ENCODE data around the gene RNF212. TPM values are rescaled to one million over a fixed set of nuclear protein-coding genes. Genes with fewer than 3 reads are reported as not detected.
A peak's percentile ranks its signal among the peaks of the same experiment; 100 is the strongest.

Gene RNF212
- total RNA-seq, 1 donor from 2014 or later, result 11.2 TPM

DNA sequence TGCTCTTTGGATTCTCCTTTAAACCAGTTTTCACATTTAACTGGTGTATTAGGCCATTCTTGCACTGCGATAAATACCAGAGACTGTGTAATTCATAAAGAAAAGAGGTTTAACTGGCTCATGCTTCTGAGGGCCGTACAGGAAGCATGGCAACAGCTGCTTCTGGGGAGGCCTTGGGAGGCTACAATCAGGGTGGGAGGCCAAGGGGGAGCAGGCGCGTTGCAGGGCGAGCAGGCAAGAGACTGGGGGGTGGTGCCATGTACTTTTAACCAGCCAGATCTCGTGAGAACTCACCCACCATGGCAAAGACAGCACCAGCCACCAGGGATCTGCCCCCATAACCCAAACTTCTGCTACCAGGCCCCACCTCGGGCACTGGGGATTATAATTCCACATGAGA, 38.1 kb downstream of the RNF212 start:
- Mint-ChIP-seq H3K27ac (no peak overlapping the region), H3K27me3 (peaks cover 27% of the 10 kb centered on the region), H3K9me3 (ENCODE audit: low read depth) (no peaks in the 10 kb centered on the region), H3K36me3 (ENCODE audit: insufficient read depth) (no peaks in the 10 kb centered on the region), H3K4me1 (ENCODE audit: low read depth) (no peaks in the 10 kb centered on the region), H3K4me3 (ENCODE audit: low read depth) (no peak overlapping the region)
- TF ChIP-seq, protein P1, sequence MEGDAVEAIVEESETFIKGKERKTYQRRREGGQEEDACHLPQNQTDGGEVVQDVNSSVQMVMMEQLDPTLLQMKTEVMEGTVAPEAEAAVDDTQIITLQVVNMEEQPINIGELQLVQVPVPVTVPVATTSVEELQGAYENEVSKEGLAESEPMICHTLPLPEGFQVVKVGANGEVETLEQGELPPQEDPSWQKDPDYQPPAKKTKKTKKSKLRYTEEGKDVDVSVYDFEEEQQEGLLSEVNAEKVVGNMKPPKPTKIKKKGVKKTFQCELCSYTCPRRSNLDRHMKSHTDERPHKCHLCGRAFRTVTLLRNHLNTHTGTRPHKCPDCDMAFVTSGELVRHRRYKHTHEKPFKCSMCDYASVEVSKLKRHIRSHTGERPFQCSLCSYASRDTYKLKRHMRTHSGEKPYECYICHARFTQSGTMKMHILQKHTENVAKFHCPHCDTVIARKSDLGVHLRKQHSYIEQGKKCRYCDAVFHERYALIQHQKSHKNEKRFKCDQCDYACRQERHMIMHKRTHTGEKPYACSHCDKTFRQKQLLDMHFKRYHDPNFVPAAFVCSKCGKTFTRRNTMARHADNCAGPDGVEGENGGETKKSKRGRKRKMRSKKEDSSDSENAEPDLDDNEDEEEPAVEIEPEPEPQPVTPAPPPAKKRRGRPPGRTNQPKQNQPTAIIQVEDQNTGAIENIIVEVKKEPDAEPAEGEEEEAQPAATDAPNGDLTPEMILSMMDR (IDR thresholded peaks at IDR 0.05; ENCODE audit: unreplicated experiment), result no peak
- DNase-seq (ENCODE audit: low spot score, unreplicated experiment), result no peak

DNA sequence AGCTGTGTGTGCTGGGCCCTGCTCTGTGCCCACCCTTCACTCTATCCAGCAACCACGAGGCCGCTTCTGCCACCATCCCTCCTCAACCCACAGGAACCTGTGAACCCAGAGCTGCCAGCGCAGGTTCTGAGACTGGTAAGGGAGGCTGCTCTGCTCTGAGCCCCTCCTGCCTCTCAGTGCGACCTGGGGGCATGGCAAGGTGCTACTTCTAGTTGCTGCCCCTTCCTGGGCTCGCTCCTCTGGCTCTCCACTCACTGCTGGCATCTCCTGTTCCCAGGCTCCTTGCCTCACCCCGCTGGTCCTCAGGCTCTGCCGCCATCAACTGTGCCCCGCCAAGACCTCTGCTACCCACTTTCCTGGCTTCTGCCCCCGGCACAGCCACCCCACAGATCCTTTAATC, 39.3 kb downstream of the RNF212 start:
- H3K4me1 Mint-ChIP-seq (ENCODE audit: low read depth), result no peaks in the 10 kb centered on the region
- no peaks in the 10 kb centered on the region for H3K9me3 Mint-ChIP-seq (ENCODE audit: low read depth)

DNA sequence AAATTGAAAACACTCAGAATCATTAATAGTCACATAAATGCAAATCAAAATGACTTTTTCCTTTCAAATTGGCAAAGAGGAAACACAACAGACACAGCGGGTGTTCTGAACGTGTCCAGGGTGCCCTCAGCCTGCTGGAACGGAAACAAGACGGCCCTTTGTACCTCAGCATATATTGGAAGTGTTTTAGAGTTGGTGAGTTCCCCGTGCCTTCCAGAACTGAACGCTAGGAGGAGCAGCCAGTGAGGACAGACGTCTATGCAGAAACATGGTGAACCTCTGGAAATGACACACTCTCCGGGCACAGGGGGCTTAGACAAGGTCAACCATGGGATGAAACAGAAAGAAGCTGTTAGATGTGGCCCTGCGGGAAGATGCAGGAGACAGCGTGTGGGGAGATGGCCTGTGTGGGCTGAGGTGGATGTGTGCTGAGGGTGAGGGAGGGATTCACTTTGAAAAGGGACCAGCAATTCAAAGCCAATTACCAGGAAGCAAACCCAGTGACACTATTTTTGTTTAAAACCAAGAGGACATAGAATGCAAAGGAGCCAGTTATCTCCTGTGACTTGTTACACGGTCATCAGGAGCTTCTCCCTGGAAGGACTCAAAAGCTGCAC, 40.4 kb downstream of the RNF212 start:
- H3K4me3 Mint-ChIP-seq (ENCODE audit: low read depth), result no peak overlapping the region
- peak overlapping the region; percentile 3 for H3K27ac Mint-ChIP-seq
- H3K9me3 Mint-ChIP-seq (ENCODE audit: low read depth), result no peaks in the 10 kb centered on the region
- TF ChIP-seq, protein P1 (IDR thresholded peaks at IDR 0.05; ENCODE audit: unreplicated experiment), result peak; percentile 69
- no peaks in the 10 kb centered on the region for H3K36me3 Mint-ChIP-seq (ENCODE audit: insufficient read depth)
- H3K4me1 Mint-ChIP-seq (ENCODE audit: low read depth), result no peaks in the 10 kb centered on the region
- DNase-seq (ENCODE audit: low spot score, unreplicated experiment), result no peak
- H3K27me3 Mint-ChIP-seq, result peaks cover 27% of the 10 kb centered on the region

More for the DNA sequence above, 39.3 kb downstream of the RNF212 start:
- Mint-ChIP-seq H3K27me3 (peaks cover 21% of the 10 kb centered on the region), H3K4me3 (ENCODE audit: low read depth) (no peak overlapping the region), H3K27ac (no peak overlapping the region), H3K36me3 (ENCODE audit: insufficient read depth) (no peaks in the 10 kb centered on the region)
- no peak for DNase-seq (ENCODE audit: low spot score, unreplicated experiment)
- TF ChIP-seq, protein P1 (IDR thresholded peaks at IDR 0.05; ENCODE audit: unreplicated experiment), result no peak

DNA sequence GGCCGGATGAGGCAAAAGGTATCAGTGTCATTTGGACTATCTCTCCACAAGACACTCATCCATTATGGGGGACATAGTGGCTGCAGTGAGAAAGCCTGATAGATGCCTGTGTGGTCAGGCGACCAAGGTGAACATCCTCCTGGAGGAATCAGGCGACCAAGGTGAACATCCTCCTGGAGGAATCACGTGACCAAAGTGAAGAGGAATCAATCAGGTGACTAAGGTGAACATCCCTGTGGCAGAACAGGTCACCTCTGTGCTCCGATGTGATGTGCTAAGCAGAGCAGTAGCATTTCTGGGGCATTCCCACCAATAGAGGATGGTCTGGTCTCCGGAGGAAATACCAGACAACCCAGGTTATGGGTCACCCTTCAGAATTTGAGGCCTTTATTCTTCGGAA, 44.0 kb downstream of the RNF212 start:
- peaks cover 28% of the 10 kb centered on the region for H3K27me3 Mint-ChIP-seq
- no peak for DNase-seq (ENCODE audit: low spot score, unreplicated experiment)
- no peak overlapping the region for H3K27ac Mint-ChIP-seq
- no peaks in the 10 kb centered on the region for H3K36me3 Mint-ChIP-seq (ENCODE audit: insufficient read depth)
- H3K4me1 Mint-ChIP-seq (ENCODE audit: low read depth), result no peaks in the 10 kb centered on the region
- TF ChIP-seq, protein P1 (IDR thresholded peaks at IDR 0.05; ENCODE audit: unreplicated experiment), result no peak
- H3K4me3 Mint-ChIP-seq (ENCODE audit: low read depth), result no peak overlapping the region
- H3K9me3 Mint-ChIP-seq (ENCODE audit: low read depth), result no peaks in the 10 kb centered on the region

DNA sequence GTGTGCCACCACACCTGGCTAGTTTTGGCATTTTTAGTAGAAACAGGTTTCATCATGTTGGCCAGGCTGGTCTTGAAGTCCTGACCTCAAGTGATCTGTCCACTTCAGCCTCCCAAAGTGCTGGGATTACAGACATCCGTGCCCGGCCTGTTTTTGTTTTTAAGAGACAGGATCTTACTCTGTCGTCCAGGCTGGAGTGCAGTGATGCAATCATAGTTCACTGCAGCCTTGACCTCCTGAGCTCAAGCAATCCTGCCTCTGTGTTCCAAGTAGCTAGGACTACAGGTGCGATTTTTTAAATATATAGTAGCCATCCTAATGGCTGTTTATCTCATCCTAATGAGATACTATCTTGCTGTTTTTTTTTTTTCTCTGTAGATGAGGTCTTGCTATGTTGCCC, 47.6 kb downstream of the RNF212 start:
- TF ChIP-seq, protein P1 (IDR thresholded peaks at IDR 0.05; ENCODE audit: unreplicated experiment), result no peak
- DNase-seq (ENCODE audit: low spot score, unreplicated experiment), result no peak
- Mint-ChIP-seq H3K27ac (no peak overlapping the region), H3K9me3 (ENCODE audit: low read depth) (no peaks in the 10 kb centered on the region), H3K27me3 (peaks cover 44% of the 10 kb centered on the region), H3K4me3 (ENCODE audit: low read depth) (no peak overlapping the region), H3K4me1 (ENCODE audit: low read depth) (peaks cover 3% of the 10 kb centered on the region), H3K36me3 (ENCODE audit: insufficient read depth) (no peaks in the 10 kb centered on the region)

Measured in progenitor cell of endocrine pancreas (in vitro differentiated cells).